Panc1 (cell line): ENCODE results near the gene COL10A1. TPM values are rescaled to one million over a fixed set of nuclear protein-coding genes. Genes with fewer than 3 reads are reported as not detected.

Source experiments
- ATAC-seq: fragments of 200-7000 bp; cut with Tn5 transposase; 2 replicates; pipeline ENCODE4 v1.9.1; 2020; ENCODE audit warnings: mild to moderate bottlenecking, moderate library complexity
- BruUV-seq: library from RNA; stranded (reverse); fragments of 400-500 nt; replicated peaks from 2 replicates; lab custom pipeline; 2021; lab: Mats Ljungman, UMichigan
- CTCF ChIA-PET: fragments of 300-600 bp; sonication (Branson Sonifier 250); formaldehyde crosslinking; loops from one replicate; lab custom pipeline; 2022; ENCODE audit warnings: antibody characterized with exemption; lab: Charles Lee
- POLR2A ChIA-PET: fragments of 300-600 bp; sonication (Branson Sonifier 250); formaldehyde crosslinking; loops from one replicate; lab custom pipeline; 2022; ENCODE audit warnings: antibody characterized with exemption; lab: Charles Lee
- DNase-seq: peaks from one replicate; pipeline ENCODE4 v3.0.0-alpha.2; 2010; ENCODE audit warnings: low read depth, low spot score
- H3K27ac ChIP-seq: 2 replicates; pipeline ENCODE4 v1.5.1; 2011; ENCODE audit warnings: mild to moderate bottlenecking, low read length, inconsistent platforms
- H3K27me3 ChIP-seq: fragments of 200-500 bp; sonication (Bioruptor generic); 2 replicates; pipeline ENCODE4 v1.6.0; 2014; ENCODE audit warnings: low read length, inconsistent platforms; ENCODE audit not compliant: control insufficient read depth, insufficient read depth
- H3K36me3 ChIP-seq: fragments of 200-500 bp; sonication (Bioruptor generic); 2 replicates; pipeline ENCODE4 v1.5.1; 2014; ENCODE audit warnings: inconsistent platforms, mild to moderate bottlenecking, low read length, moderate library complexity; ENCODE audit not compliant: control insufficient read depth, insufficient read depth
- H3K4me1 ChIP-seq: 2 replicates; pipeline ENCODE4 v1.5.1; 2011; ENCODE audit warnings: inconsistent platforms, mild to moderate bottlenecking, low read length, moderate library complexity; ENCODE audit not compliant: control insufficient read depth, insufficient read depth
- H3K4me3 ChIP-seq, 2 experiments: 2 replicates each; pipeline ENCODE4 v1.5.1; 2011 to 2012; ENCODE audit warnings: low read depth in 2 of 2, low read length in 2 of 2, mild to moderate bottlenecking in 2 of 2, inconsistent platforms in 1 of 2, moderate library complexity in 1 of 2
- H3K9me3 ChIP-seq: fragments of 200-500 bp; sonication (Bioruptor generic); 2 replicates; pipeline ENCODE4 v1.5.1; 2014; ENCODE audit warnings: low read depth, mild to moderate bottlenecking, inconsistent platforms, low read length, moderate library complexity; ENCODE audit not compliant: control insufficient read depth, insufficient read depth
- POLR2AphosphoS5 ChIP-seq: IDR thresholded peaks from 2 replicates; pipeline ENCODE4 v1.6.1; 2012; ENCODE audit warnings: mild to moderate bottlenecking, low read depth, low read length, moderate library complexity
- REST ChIP-seq, 2 experiments: IDR thresholded peaks; 2 replicates each; pipeline ENCODE4 v1.6.1; 2011 to 2012; ENCODE audit warnings: low read depth in 2 of 2, control low read depth in 1 of 2, low read length in 1 of 2, mild to moderate bottlenecking in 1 of 2, moderate library complexity in 1 of 2; ENCODE audit not compliant: insufficient read depth in 1 of 2
- SIN3A ChIP-seq: IDR thresholded peaks from 2 replicates; pipeline ENCODE4 v1.6.1; 2012; ENCODE audit warnings: low read depth, mild to moderate bottlenecking, low read length, moderate library complexity, borderline replicate concordance; ENCODE audit not compliant: insufficient read depth
- TCF7L2 ChIP-seq: IDR thresholded peaks from 2 replicates; pipeline ENCODE4 v1.6.1; 2011; ENCODE audit warnings: mild to moderate bottlenecking, low read depth, low read length, inconsistent platforms
- in situ Hi-C: cut with HindIII; loops from 2 replicates; pipeline ENCODE4 v1.10.0; 2016; ENCODE audit warnings: low sequenced_read_pairs, low pct_unique_long_range_greater_than_20kb
- intact Hi-C: fragments of 100-400 bp; cut with micrococcal nuclease; formaldehyde crosslinking; loops from one replicate; pipeline ENCODE4 v1.10.0; 2022; ENCODE audit not compliant: unreplicated experiment
- total RNA-seq: library from RNA; stranded (reverse); gene quantifications from one replicate; pipeline ENCODE4 v1.2.1, GENCODE V29; 2021; ENCODE audit not compliant: unreplicated experiment
- TF ChIP-seq, protein P1 (sequence below): fragments of 450-650 bp; IDR thresholded peaks from 2 replicates; pipeline ENCODE4 v1.5.1; 2017; ENCODE audit warnings: mild to moderate bottlenecking

The COL10A1 gene
- total RNA-seq, 1 experiment from 2014 or later, result not detected

DNA sequence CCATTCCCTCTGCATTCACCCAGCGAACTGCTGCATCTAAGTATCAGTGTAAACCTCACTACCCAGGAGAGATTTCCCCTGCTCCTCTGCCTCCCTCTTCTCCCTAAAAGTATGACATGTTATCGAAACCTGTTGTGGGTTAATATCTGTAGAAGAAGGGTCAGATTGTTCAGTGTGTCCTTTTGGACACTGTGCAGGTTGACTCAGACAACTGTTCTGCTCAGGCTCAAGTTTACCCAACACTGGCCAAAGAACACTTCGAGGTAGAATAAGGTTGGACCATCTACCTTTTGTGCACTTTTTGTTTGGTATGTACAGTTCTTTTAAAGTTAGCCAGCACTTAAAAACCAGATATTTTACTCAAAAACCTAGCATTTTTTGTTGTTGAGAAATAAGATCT is 20.7 kb downstream of the COL10A1 start:
- intact Hi-C loops, result no loop called here
- H3K4me1 ChIP-seq, result peaks cover 12% of the 10 kb centered on the region
- TF ChIP-seq, protein P1, sequence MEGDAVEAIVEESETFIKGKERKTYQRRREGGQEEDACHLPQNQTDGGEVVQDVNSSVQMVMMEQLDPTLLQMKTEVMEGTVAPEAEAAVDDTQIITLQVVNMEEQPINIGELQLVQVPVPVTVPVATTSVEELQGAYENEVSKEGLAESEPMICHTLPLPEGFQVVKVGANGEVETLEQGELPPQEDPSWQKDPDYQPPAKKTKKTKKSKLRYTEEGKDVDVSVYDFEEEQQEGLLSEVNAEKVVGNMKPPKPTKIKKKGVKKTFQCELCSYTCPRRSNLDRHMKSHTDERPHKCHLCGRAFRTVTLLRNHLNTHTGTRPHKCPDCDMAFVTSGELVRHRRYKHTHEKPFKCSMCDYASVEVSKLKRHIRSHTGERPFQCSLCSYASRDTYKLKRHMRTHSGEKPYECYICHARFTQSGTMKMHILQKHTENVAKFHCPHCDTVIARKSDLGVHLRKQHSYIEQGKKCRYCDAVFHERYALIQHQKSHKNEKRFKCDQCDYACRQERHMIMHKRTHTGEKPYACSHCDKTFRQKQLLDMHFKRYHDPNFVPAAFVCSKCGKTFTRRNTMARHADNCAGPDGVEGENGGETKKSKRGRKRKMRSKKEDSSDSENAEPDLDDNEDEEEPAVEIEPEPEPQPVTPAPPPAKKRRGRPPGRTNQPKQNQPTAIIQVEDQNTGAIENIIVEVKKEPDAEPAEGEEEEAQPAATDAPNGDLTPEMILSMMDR, result no peak
- TF ChIP-seq REST (IDR thresholded peaks at IDR 0.05; ENCODE audit: insufficient read depth in 1 of 2, low read depth in 2 of 2, low read length in 1 of 2), result no peak
- TF ChIP-seq POLR2AphosphoS5, result no peak
- no peak for TF ChIP-seq SIN3A
- TF ChIP-seq TCF7L2, result no peak
- DNase-seq (no peak), ATAC-seq (no peak)
- no peak overlapping the region for H3K27ac ChIP-seq
- no peaks in the 10 kb centered on the region for H3K27me3 ChIP-seq
- peaks cover 11% of the 10 kb centered on the region for H3K36me3 ChIP-seq
- no peaks in the 10 kb centered on the region for H3K9me3 ChIP-seq
- POLR2A ChIA-PET, result no interaction called here
- CTCF ChIA-PET, result no interaction called here
- no peak overlapping the region for H3K4me3 ChIP-seq
- no TSS peak for BruUV-seq
- in situ Hi-C loops, result no loop called here

GRCh38 chr6:116104636-116105035 is 21.3 kb downstream of the COL10A1 start:
- no peaks in the 10 kb centered on the region; the same call in 1 of the 2 replicates for H3K27me3 ChIP-seq
- H3K4me3 ChIP-seq, result no peak overlapping the region
- H3K36me3 ChIP-seq, result peaks cover 7% of the 10 kb centered on the region; the same call in 1 of the 2 replicates
- BruUV-seq, result no TSS peak
- H3K27ac ChIP-seq, result no peak overlapping the region
- intact Hi-C loops (no loop called here), in situ Hi-C loops (no loop called here)
- POLR2A ChIA-PET, result no interaction called here
- CTCF ChIA-PET, result no interaction called here
- no peak for DNase-seq
- no peaks in the 10 kb centered on the region for H3K9me3 ChIP-seq
- no peak for ATAC-seq
- TF ChIP-seq TCF7L2, result no peak
- TF ChIP-seq REST (IDR thresholded peaks at IDR 0.05; ENCODE audit: insufficient read depth in 1 of 2, low read depth in 2 of 2, low read length in 1 of 2), result no peak
- no peak for TF ChIP-seq POLR2AphosphoS5
- no peak for TF ChIP-seq SIN3A
- TF ChIP-seq, protein P1, result no peak
- peaks cover 18% of the 10 kb centered on the region for H3K4me1 ChIP-seq
